K562 (cell line): ENCODE results near the gene TIMM22. TPM values are rescaled to one million over a fixed set of nuclear protein-coding genes. Genes with fewer than 3 reads are reported as not detected.

Experiments used
- ATAC-seq: fragments of 200-7000 bp; cut with Tn5 transposase; 3 replicates; pipeline ENCODE4 v1.9.1; 2020; ENCODE audit warnings: moderate library complexity
- BruUV-seq: library from RNA; stranded (reverse); fragments of 400-500 nt; replicated peaks from 2 replicates; lab custom pipeline; 2021; lab: Mats Ljungman, UMichigan
- CTCF ChIA-PET: fragments of 300-600 bp; formaldehyde crosslinking; extraction: SDS; loops from one replicate; lab custom pipeline; 2021; ENCODE audit warnings: low intra/inter-chr PET ratio; lab: Yijun Ruan, JAX
- POLR2A ChIA-PET: fragments of 300-600, 350-650 bp; sonication (Branson Sonifier 250); formaldehyde crosslinking; extraction: SDS; loops from one replicate; lab custom pipeline; 2021; ENCODE audit warnings: antibody characterized with exemption, inconsistent platforms; lab: Yijun Ruan, JAX
- DNase-seq, 4 experiments: peaks; one replicate each; pipeline versions ENCODE4 v3.0.0 to v3.0.0-alpha.2; 2011 to 2018; ENCODE audit warnings: low spot score in 3 of 4, mixed read lengths in 3 of 4; ENCODE audit errors: extremely low read depth in 1 of 4
- FAIRE-seq: peaks from 2 replicates; lab custom pipeline; 2011; peaks lifted over from hg19 to GRCh38; lab: Jason Lieb, UNC
- H2AFZ ChIP-seq: 2 replicates; pipeline ENCODE4 v1.6.0; 2011; ENCODE audit warnings: low read depth, low read length, control low read depth, inconsistent platforms
- H3K27ac ChIP-seq: fragments of 200-600 bp; 3 replicates; pipeline ENCODE4 v1.8.0; 2011; ENCODE audit warnings: low read depth, mild to moderate bottlenecking, control low read depth, inconsistent platforms, low read length, moderate library complexity, mixed read lengths; ENCODE audit errors: extremely low read depth
- H3K27me3 ChIP-seq, 2 experiments: fragments of 300-600 bp in 1 of 2; 2 replicates in 1 of 2; 3 replicates in 1 of 2; pipeline versions ENCODE4 v1.6.0 to v1.8.0; 2011; ENCODE audit warnings: inconsistent platforms in 2 of 2, low read length in 2 of 2, mild to moderate bottlenecking in 1 of 2, mixed read lengths in 1 of 2, moderate library complexity in 1 of 2; ENCODE audit not compliant: control insufficient read depth in 2 of 2, insufficient read depth in 2 of 2
- H3K36me3 ChIP-seq: fragments of 300-600 bp; 3 replicates; pipeline ENCODE4 v1.8.0; 2011; ENCODE audit warnings: mild to moderate bottlenecking, low read length, inconsistent platforms; ENCODE audit not compliant: control insufficient read depth, insufficient read depth
- H3K4me1 ChIP-seq, 2 experiments: fragments of 200-600 bp in 1 of 2; replicated peaks in 1 of 2; 2 replicates in 1 of 2; 3 replicates in 1 of 2; pipeline versions ENCODE4 v1.5.1 to v1.8.0; 2011; ENCODE audit warnings: inconsistent platforms in 2 of 2, low read length in 2 of 2, mild to moderate bottlenecking in 1 of 2, mixed read lengths in 1 of 2, moderate library complexity in 1 of 2; ENCODE audit not compliant: control insufficient read depth in 2 of 2, insufficient read depth in 2 of 2
- H3K4me2 ChIP-seq: 2 replicates; pipeline ENCODE4 v1.6.1; 2011; ENCODE audit warnings: low read length, control low read depth, inconsistent platforms, mixed read lengths; ENCODE audit not compliant: insufficient read depth
- H3K4me3 ChIP-seq: fragments of 200-600 bp; sonication (generic), shearing (Covaris generic); 2 replicates; pipeline ENCODE4 v1.5.1; 2016; ENCODE audit warnings: control low read depth, inconsistent platforms
- H3K79me2 ChIP-seq: fragments of 200-600 bp; 3 replicates; pipeline ENCODE4 v1.8.0; 2011; ENCODE audit warnings: low read length, inconsistent platforms; ENCODE audit not compliant: control insufficient read depth, insufficient read depth
- H3K9ac ChIP-seq, 2 experiments: 2 replicates each; pipeline versions ENCODE4 v1.6.0 to v1.6.1; 2011; ENCODE audit warnings: low read depth in 2 of 2, low read length in 2 of 2, control low read depth in 1 of 2, inconsistent platforms in 1 of 2, mild to moderate bottlenecking in 1 of 2, mixed read lengths in 1 of 2; ENCODE audit not compliant: insufficient read depth in 1 of 2
- H3K9me1 ChIP-seq: one replicate; pipeline ENCODE4 v1.6.0; 2011; ENCODE audit warnings: inconsistent platforms, mild to moderate bottlenecking, low read length, moderate library complexity; ENCODE audit not compliant: control insufficient read depth, insufficient read depth
- H3K9me3 ChIP-seq: replicated peaks from 2 replicates; pipeline ENCODE4 v1.5.1; 2011; ENCODE audit warnings: low read depth, low read length, inconsistent platforms; ENCODE audit not compliant: control insufficient read depth, insufficient read depth
- H4K20me1 ChIP-seq: replicated peaks from 2 replicates; pipeline ENCODE4 v1.6.1; 2011; ENCODE audit warnings: low read length, inconsistent platforms, mixed read lengths; ENCODE audit not compliant: control insufficient read depth, insufficient read depth
- PHB2 ChIP-seq: fragments of 450-650 bp; IDR thresholded peaks from 2 replicates; pipeline ENCODE4 v1.6.1; 2017; ENCODE audit warnings: low read depth
- ZNF347 ChIP-seq: fragments of 450-650 bp; formaldehyde crosslinking; IDR thresholded peaks from 2 replicates; pipeline ENCODE4 v1.4.0; 2020; ENCODE audit warnings: low read depth, mild to moderate bottlenecking, moderate library complexity
- ZNF449 ChIP-seq: fragments of 250-450 bp; sonication (Bioruptor Pico); IDR thresholded peaks from 2 replicates; pipeline ENCODE4 v1.8.0; 2022; ENCODE audit warnings: moderate library complexity, mild to moderate bottlenecking, inconsistent platforms
- WGBS: fragments of 100-300 bp; shearing (Covaris generic); methylation state at CpG from one replicate; pipeline ENCODE4 v1.1.6; 2016; ENCODE audit warnings: low coverage, mixed read lengths; ENCODE audit not compliant: insufficient coverage; ENCODE audit errors: missing lambda C conversion rate; 5-methylcytosine and 5-hydroxymethylcytosine counted together
- in situ Hi-C: fragments of 300-500 bp; cut with MboI; formaldehyde crosslinking; loops from 4 replicates; pipeline ENCODE4 v1.15.0; 2018; ENCODE audit warnings: inconsistent platforms, mixed read lengths
- intact Hi-C: fragments of 100-400 bp; cut with micrococcal nuclease; formaldehyde crosslinking; loops from 2 replicates; pipeline ENCODE4 v1.14.2; 2022
- polyA plus RNA-seq, 8 experiments: library from polyadenylated mRNA; depleted of rRNA in 4 of 8; stranded (reverse) in 5 of 8; unstranded in 3 of 8; fragments of >200 nt; fragmentation: Nextera tagmentation in 2 of 8; fragmentation: Illumina TruSeq in 1 of 8; extraction: Ambion mirVana in 2 of 8; extraction: Trizol in 1 of 8; gene quantifications; 2 replicates each; pipeline versions ENCODE4 v1.2.1 to v1.2.3, GENCODE V29; 2011 to 2014; ENCODE audit warnings: inconsistent platforms in 1 of 8, missing spikeins in 1 of 8
- total RNA-seq, 7 experiments: library from RNA; depleted of rRNA in 6 of 7; stranded (reverse); fragments of >200 nt in 6 of 7; fragmentation: Illumina TruSeq in 2 of 7; extraction: Trizol in 2 of 7; gene quantifications; 2 replicates each; pipeline versions ENCODE4 v1.2.1 to v1.2.3, GENCODE V29; 2011 to 2021; ENCODE audit warnings: low replicate concordance in 1 of 7
- TF ChIP-seq, protein P1 (sequence below): conservative IDR thresholded peaks from 2 replicates; pipeline ENCODE4 v1.6.1; 2011; ENCODE audit warnings: low read depth, mild to moderate bottlenecking, low read length; ENCODE audit not compliant: control insufficient read depth

The TIMM22 gene
- total and polyA plus RNA-seq, 9 of the 15 experiments (the other 6 are each of a cell fraction or from before 2014, with no cell fraction given), result 5.9 to 14.1 (median 10.3) TPM

DNA sequence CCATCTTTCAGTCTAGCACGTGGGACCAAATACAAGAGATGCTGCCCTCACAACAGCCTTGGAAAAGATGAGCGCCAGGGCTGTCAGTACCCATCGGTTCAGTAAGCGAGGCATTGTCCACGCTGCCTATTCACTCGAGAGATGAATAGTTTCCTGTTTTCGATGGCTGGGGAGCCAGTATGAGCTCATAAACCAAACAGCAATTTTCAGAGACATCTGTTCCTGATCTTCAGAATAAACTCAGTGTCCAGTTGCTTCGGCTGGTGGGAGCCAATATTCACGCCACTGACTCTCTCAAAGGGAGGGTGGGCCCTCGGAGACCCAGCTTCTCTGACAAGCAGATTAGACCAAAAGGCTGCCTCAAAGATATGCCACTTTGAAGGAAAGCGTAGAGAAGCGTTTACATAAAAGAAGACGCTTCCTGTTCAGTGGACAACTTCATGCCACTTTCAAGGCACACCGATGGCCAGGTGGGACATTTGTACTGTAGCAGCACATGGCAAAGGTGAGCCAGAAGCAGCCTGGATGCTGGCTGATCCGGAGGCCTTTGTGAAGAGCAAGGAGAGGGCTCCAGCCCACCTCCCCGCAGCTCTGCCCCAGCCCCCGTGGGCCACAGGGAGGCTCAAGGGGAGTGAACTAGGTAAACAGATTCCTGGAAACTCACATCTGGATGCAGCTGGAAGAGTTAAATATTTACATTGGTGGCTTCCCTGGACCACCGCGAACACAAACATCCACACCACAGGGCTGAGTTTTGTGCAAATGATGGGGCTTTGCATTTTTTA, 6.0 kb downstream of the TIMM22 start:
- H3K9ac ChIP-seq, result no peak overlapping the region
- no TSS peak for BruUV-seq
- H3K27ac ChIP-seq, result no peak overlapping the region
- TF ChIP-seq, protein P1, sequence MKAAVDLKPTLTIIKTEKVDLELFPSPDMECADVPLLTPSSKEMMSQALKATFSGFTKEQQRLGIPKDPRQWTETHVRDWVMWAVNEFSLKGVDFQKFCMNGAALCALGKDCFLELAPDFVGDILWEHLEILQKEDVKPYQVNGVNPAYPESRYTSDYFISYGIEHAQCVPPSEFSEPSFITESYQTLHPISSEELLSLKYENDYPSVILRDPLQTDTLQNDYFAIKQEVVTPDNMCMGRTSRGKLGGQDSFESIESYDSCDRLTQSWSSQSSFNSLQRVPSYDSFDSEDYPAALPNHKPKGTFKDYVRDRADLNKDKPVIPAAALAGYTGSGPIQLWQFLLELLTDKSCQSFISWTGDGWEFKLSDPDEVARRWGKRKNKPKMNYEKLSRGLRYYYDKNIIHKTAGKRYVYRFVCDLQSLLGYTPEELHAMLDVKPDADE, result no peak
- TF ChIP-seq PHB2, result no peak
- WGBS, result 81% methylated on average over 19 of the region's 19 CpGs
- no peak overlapping the region for H3K4me3 ChIP-seq
- H3K4me2 ChIP-seq, result no peak overlapping the region
- peaks cover 46% of the 10 kb centered on the region for H3K36me3 ChIP-seq
- no peak for DNase-seq
- no peaks in the 10 kb centered on the region; a peak in 1 of 5 replicates for H3K27me3 ChIP-seq
- H3K9me3 ChIP-seq, result no peaks in the 10 kb centered on the region
- H4K20me1 ChIP-seq, result no peaks in the 10 kb centered on the region
- FAIRE-seq, result no peak
- peaks cover 4 to 30% of the 10 kb centered on the region in 2 experiments; a peak in 3 of 5 replicates for H3K4me1 ChIP-seq
- ChIA-PET CTCF (no interaction called here), POLR2A (no interaction called here)
- H2AFZ ChIP-seq, result no peak overlapping the region
- peaks cover 15% of the 10 kb centered on the region for H3K79me2 ChIP-seq
- in situ Hi-C loops (no loop called here), intact Hi-C loops (no loop called here)
- ATAC-seq, result no peak
- H3K9me1 ChIP-seq, result peaks cover 3% of the 10 kb centered on the region

DNA sequence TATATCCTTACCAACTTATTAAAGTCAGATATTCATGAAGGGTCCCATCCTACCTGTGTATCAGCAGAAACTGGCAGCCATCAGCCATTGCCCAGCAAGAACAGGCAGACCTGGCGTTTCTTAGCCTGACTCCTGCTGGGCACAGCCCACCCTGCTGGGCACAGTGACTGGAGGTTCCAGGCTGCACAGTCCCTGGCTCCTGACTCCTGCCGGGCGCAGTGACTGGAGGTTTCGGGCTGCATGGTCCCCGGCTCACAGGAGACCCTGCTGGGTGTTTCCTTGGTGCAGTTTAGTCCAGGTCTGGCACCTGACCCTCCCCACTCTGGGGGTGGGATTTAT, 6.7 kb downstream of the TIMM22 start:
- Histone ChIP-seq H3K9me3 (no peaks in the 10 kb centered on the region), H4K20me1 (no peaks in the 10 kb centered on the region), H3K4me1 (peaks cover 0 to 27% of the 10 kb centered on the region in 2 experiments; a peak in 2 of 5 replicates), H3K36me3 (peaks cover 40% of the 10 kb centered on the region), H3K4me3 (no peak overlapping the region), H3K27ac (no peak overlapping the region), H3K9me1 (no peaks in the 10 kb centered on the region), H2AFZ (no peak overlapping the region), H3K27me3 (no peaks in the 10 kb centered on the region; a peak in 1 of 5 replicates), H3K4me2 (no peak overlapping the region), H3K9ac (no peak overlapping the region), H3K79me2 (peaks cover 8% of the 10 kb centered on the region; the same call in 2 of the 3 replicates)
- no TSS peak for BruUV-seq
- no peak for FAIRE-seq
- in situ Hi-C loops, result no loop called here
- ChIA-PET CTCF (no interaction called here), POLR2A (interaction anchor here (0.6 kb wide), 1 partner anchor 102 kb away, joined by 3 read pairs; no protein-coding TSS in a partner anchor)
- no peak for DNase-seq
- 90% methylated on average over 4 of the region's 5 CpGs for WGBS
- intact Hi-C loops, result no loop called here
- no peak for ATAC-seq
- TF ChIP-seq ZNF347 (no peak), ZNF449 (CRISPR knock-in tag) (no peak)
- TF ChIP-seq, protein P1, result no peak
